A549 (cell line): Measurements from ENCODE around the gene MOB1B. TPM values are rescaled to one million over a fixed set of nuclear protein-coding genes. Genes with fewer than 3 reads are reported as not detected.

Experiments used
- ATAC-seq, 2 experiments: fragments of 200-7000 bp in 1 of 2; fragments of >200 bp in 1 of 2; cut with Nextera tagmentation in 1 of 2; cut with Tn5 transposase in 1 of 2; 3 replicates each; pipeline versions ENCODE4 v1.8.0 to v1.9.1; 2018 to 2020; ENCODE audit warnings: mild to moderate bottlenecking in 1 of 2, moderate library complexity in 1 of 2
- CTCF ChIA-PET: fragments of 300-600 bp; sonication (Branson Sonifier 250); formaldehyde crosslinking; extraction: SDS; loops from one replicate; lab custom pipeline; 2021; ENCODE audit warnings: antibody characterized with exemption, inconsistent platforms; lab: Yijun Ruan, JAX
- POLR2A ChIA-PET: fragments of 350-600 bp; formaldehyde crosslinking; extraction: SDS; loops from one replicate; lab custom pipeline; 2021; ENCODE audit warnings: antibody characterized with exemption, inconsistent platforms; lab: Yijun Ruan, JAX
- DNase-seq, 2 experiments: peaks; one replicate each; pipeline versions ENCODE4 v3.0.0 to v3.0.0-alpha.2; 2011 to 2016; ENCODE audit warnings: low read depth in 1 of 2, low spot score in 1 of 2
- FAIRE-seq: peaks from 2 replicates; lab custom pipeline; 2011; peaks lifted over from hg19 to GRCh38; lab: Jason Lieb, UNC
- H3K27ac ChIP-seq, 2 experiments: fragments of >200 bp; sonication (Bioruptor Twin); formaldehyde crosslinking; 3 replicates each; pipeline ENCODE4 v1.5.1; 2016 to 2017
- H3K4me1 ChIP-seq: fragments of >200 bp; sonication (Bioruptor Twin); formaldehyde crosslinking; 3 replicates; pipeline ENCODE4 v1.6.1; 2016
- H3K4me2 ChIP-seq: fragments of >200 bp; sonication (Bioruptor Twin); formaldehyde crosslinking; 3 replicates; pipeline ENCODE4 v1.6.1; 2016
- H3K4me3 ChIP-seq: fragments of >200 bp; sonication (Bioruptor Twin); formaldehyde crosslinking; 3 replicates; pipeline ENCODE4 v1.5.1; 2016
- H3K9me3 ChIP-seq: fragments of >200 bp; sonication (Bioruptor Twin); formaldehyde crosslinking; 3 replicates; pipeline ENCODE4 v1.6.1; 2016
- BCL3 ChIP-seq: fragments of >200 bp; sonication (Bioruptor Twin); formaldehyde crosslinking; IDR thresholded peaks from 3 replicates; pipeline ENCODE4 v1.6.1; 2016
- BHLHE40 ChIP-seq: IDR thresholded peaks from 2 replicates; pipeline ENCODE4 v1.6.1; 2012; ENCODE audit warnings: low read depth, low read length, inconsistent platforms
- CBX2 ChIP-seq: fragments of 200-600 bp; sonication (generic); IDR thresholded peaks from 2 replicates; pipeline ENCODE4 v1.6.1; 2016; ENCODE audit warnings: low read depth, mild to moderate bottlenecking, borderline replicate concordance
- E2F6 ChIP-seq: IDR thresholded peaks from 2 replicates; pipeline ENCODE4 v1.6.1; 2012; ENCODE audit warnings: low read depth, borderline replicate concordance
- FOSB ChIP-seq: fragments of 250-450 bp; sonication (Bioruptor Pico); IDR thresholded peaks from 2 replicates; pipeline ENCODE4 v1.5.0; 2020; ENCODE audit warnings: mild to moderate bottlenecking, moderate library complexity
- FOXS1 ChIP-seq: fragments of 250-450 bp; sonication (Bioruptor Pico); IDR thresholded peaks from 2 replicates; pipeline ENCODE4 v1.5.0; 2020; ENCODE audit warnings: mild to moderate bottlenecking, moderate library complexity
- HOXB13 ChIP-seq: fragments of 250-450 bp; sonication (Bioruptor Pico); IDR thresholded peaks from 2 replicates; pipeline ENCODE4 v1.5.0; 2020; ENCODE audit warnings: low read depth, mild to moderate bottlenecking, moderate library complexity
- HOXB5 ChIP-seq: fragments of 250-450 bp; sonication (Bioruptor Pico); IDR thresholded peaks from 2 replicates; pipeline ENCODE4 v1.5.0; 2020; ENCODE audit warnings: mild to moderate bottlenecking, moderate library complexity
- JUN ChIP-seq, 2 experiments: fragments of >200 bp; sonication (Bioruptor Twin); formaldehyde crosslinking; IDR thresholded peaks; 2 replicates in 1 of 2; 3 replicates in 1 of 2; pipeline ENCODE4 v1.6.1; 2016 to 2017
- JUNB ChIP-seq: fragments of >200 bp; sonication (Bioruptor Twin); formaldehyde crosslinking; IDR thresholded peaks from 2 replicates; pipeline ENCODE4 v1.6.1; 2016
- MAX ChIP-seq: IDR thresholded peaks from 2 replicates; pipeline ENCODE4 v1.6.1; 2012
- MAZ ChIP-seq: fragments of 150-350 bp; IDR thresholded peaks from 2 replicates; pipeline ENCODE4 v1.6.1; 2014; ENCODE audit warnings: antibody characterized with exemption, low read depth, low read length, borderline replicate concordance
- NFE2L2 ChIP-seq: fragments of 150-350 bp; conservative IDR thresholded peaks from 2 replicates; pipeline ENCODE4 v1.6.1; 2014; ENCODE audit warnings: low read length
- NR3C1 ChIP-seq: fragments of >200 bp; sonication (Bioruptor Twin); formaldehyde crosslinking; IDR thresholded peaks from 3 replicates; pipeline ENCODE4 v1.6.1; 2017
- PBX3 ChIP-seq: IDR thresholded peaks from 2 replicates; pipeline ENCODE4 v1.6.1; 2012
- PHF8 ChIP-seq: fragments of 200-600 bp; sonication (generic); IDR thresholded peaks from 2 replicates; pipeline ENCODE4 v1.6.1; 2016; ENCODE audit warnings: low read depth, mild to moderate bottlenecking, antibody characterized with exemption, moderate library complexity, borderline replicate concordance
- POLR2A ChIP-seq: IDR thresholded peaks from 2 replicates; pipeline ENCODE4 v1.6.1; 2012; ENCODE audit warnings: mild to moderate bottlenecking, low read length
- RAD21 ChIP-seq, 2 experiments: fragments of >200 bp in 1 of 2; sonication (Bioruptor Twin) in 1 of 2; formaldehyde crosslinking in 1 of 2; IDR thresholded peaks in 1 of 2; conservative IDR thresholded peaks in 1 of 2; 2 replicates in 1 of 2; 3 replicates in 1 of 2; pipeline ENCODE4 v1.6.1; 2012 to 2018; ENCODE audit warnings: inconsistent platforms in 1 of 2
- REST ChIP-seq: fragments of 200-600 bp; sonication (generic); IDR thresholded peaks from 2 replicates; pipeline ENCODE4 v1.6.1; 2016; ENCODE audit warnings: antibody characterized with exemption, mild to moderate bottlenecking, moderate library complexity
- RFX5 ChIP-seq: fragments of 450-650 bp; IDR thresholded peaks from 2 replicates; pipeline ENCODE4 v1.7.1; 2014; ENCODE audit warnings: antibody characterized with exemption, mild to moderate bottlenecking, moderate library complexity
- SREBF2 ChIP-seq: fragments of 450-650 bp; IDR thresholded peaks from 2 replicates; pipeline ENCODE4 v1.6.1; 2014; ENCODE audit warnings: mild to moderate bottlenecking, moderate library complexity
- TP53 ChIP-seq: fragments of 250-450 bp; sonication (Bioruptor Pico); IDR thresholded peaks from 2 replicates; pipeline ENCODE4 v1.5.0; 2021; ENCODE audit warnings: mild to moderate bottlenecking, moderate library complexity
- USF2 ChIP-seq: fragments of 450-650 bp; IDR thresholded peaks from 2 replicates; pipeline ENCODE4 v1.6.1; 2014; ENCODE audit warnings: antibody characterized with exemption
- ZC3H11A ChIP-seq: fragments of 450-650 bp; IDR thresholded peaks from 2 replicates; pipeline ENCODE4 v1.6.1; 2014; ENCODE audit warnings: antibody characterized with exemption, mild to moderate bottlenecking
- WGBS: methylation state at CpG from one replicate; pipeline ENCODE4 v1.1.6; 2017; ENCODE audit errors: missing lambda C conversion rate; 5-methylcytosine and 5-hydroxymethylcytosine counted together
- polyA plus RNA-seq, 4 experiments: library from polyadenylated mRNA; depleted of rRNA in 3 of 4; stranded (reverse); fragments of >200 nt; fragmentation: RNase III in 1 of 4; extraction: RNeasy Plus Mini Kit Qiagen cat#74134 plus additional on column Dnase treatment in 1 of 4; gene quantifications; 2 replicates in 3 of 4; 3 replicates in 1 of 4; pipeline ENCODE4 v1.2.3, GENCODE V29; 2011 to 2017

MOB1B gene
- polyA plus RNA-seq, 2 of the 4 experiments (the other 2 are of a cell fraction), result 6.7 to 9.5 TPM

GRCh38 chr4:70992391-70992881, 90.3 kb downstream of the MOB1B start:
- peak in 1 of 2 experiments; percentile 28 for DNase-seq
- no peaks in the 10 kb centered on the region for H3K4me1 ChIP-seq
- peak overlapping the region; percentile 79 to 98; a peak in 5 of 6 replicates for H3K27ac ChIP-seq
- TF ChIP-seq ZC3H11A, result no peak
- TF ChIP-seq PHF8, result no peak
- TF ChIP-seq HOXB13, result no peak
- TF ChIP-seq RFX5, result no peak
- TF ChIP-seq NR3C1, result no peak
- TF ChIP-seq BCL3, result no peak
- TF ChIP-seq RAD21 (conservative IDR thresholded peaks at IDR 0.05 in 1 of 2, IDR thresholded peaks at IDR 0.05 in 1 of 2), result no peak
- no peak for TF ChIP-seq POLR2A
- TF ChIP-seq, all 56 proteins: peak for 0
- ChIA-PET CTCF (interaction anchor here (1.3 kb wide), 1 partner anchor 17 kb away, joined by 6 read pairs; no protein-coding TSS in a partner anchor), POLR2A (interaction anchor here (1.5 kb wide), 2 partner anchors 34 to 90 kb away, joined by 6 to 7 read pairs; partner anchors contain the start of gene MOB1B)
- Histone ChIP-seq H3K9me3 (no peaks in the 10 kb centered on the region), H3K4me3 (peak overlapping the region; percentile 77), H3K4me2 (peak overlapping the region; percentile 79)
- no peak for FAIRE-seq
- ATAC-seq, result no peak
- WGBS, result 89% methylated on average over 5 of the region's 5 CpGs

GRCh38 chr4:70993181-70994068, 91.3 kb downstream of the MOB1B start, which contains the start of gene DCK:
Gene DCK (plus strand): TSS chr4:70993649. CDS start chr4:70993836, 187 bp downstream.
- TF ChIP-seq SREBF2, result no peak
- peak; percentile 71 for TF ChIP-seq MAX
- peak; percentile 47 to 56; a peak in 2 of 5 replicates for TF ChIP-seq JUN (IDR thresholded peaks at IDR 0.05)
- TF ChIP-seq BHLHE40, result peak; percentile 72
- TF ChIP-seq REST, result no peak
- no peak for TF ChIP-seq MAZ
- TF ChIP-seq RAD21 (conservative IDR thresholded peaks at IDR 0.05 in 1 of 2, IDR thresholded peaks at IDR 0.05 in 1 of 2), result no peak
- no peak for TF ChIP-seq FOXS1
- no peak for TF ChIP-seq FOSB
- peak; percentile 79 for TF ChIP-seq E2F6
- peak; percentile 81 for TF ChIP-seq USF2
- no peak for TF ChIP-seq TP53
- TF ChIP-seq JUNB, result no peak
- TF ChIP-seq HOXB5 (CRISPR knock-in tag), result no peak
- TF ChIP-seq BCL3, result 0 out of 3 replicates have a peak, but pooled peaks have one; percentile 29
- TF ChIP-seq NFE2L2, result no peak
- TF ChIP-seq PHF8, result peak; percentile 76; the same call in 1 of the 2 replicates
- peak; percentile 52 for TF ChIP-seq POLR2A
- TF ChIP-seq CBX2, result no peak
- no peak for TF ChIP-seq PBX3
- WGBS, result 1% methylated on average over 19 of the region's 74 CpGs
- FAIRE-seq, result no peak

More at GRCh38 chr4:70993181-70994068, 91.3 kb downstream of the MOB1B start, which contains the start of gene DCK:
- ATAC-seq (peak; percentile 92 to 97), DNase-seq (peak; percentile 67 to 91)
- Histone ChIP-seq H3K9me3 (no peaks in the 10 kb centered on the region), H3K4me1 (no peaks in the 10 kb centered on the region), H3K4me3 (peak within 1 kb of the TSS; percentile 77), H3K4me2 (peak within 1 kb of the TSS; percentile 81), H3K27ac (peak within 1 kb of the TSS; percentile 79 to 98)
- ChIA-PET POLR2A (interaction anchor here (0.6 to 1.5 kb wide), 8 partner anchors 17 to 663 kb away, joined by 3 to 8 read pairs (median 4); partner anchors contain the start of genes GRSF1 and MOB1B), CTCF (interaction anchor here (0.8 to 1.3 kb wide), 3 partner anchors 16 to 253 kb away, joined by 3 to 6 read pairs (median 3); no protein-coding TSS in a partner anchor)
